WTC11 (cell line): ENCODE results near the gene UGGT2.

Source experiments
- GABPB1 ChIP-seq: sonication (generic); formaldehyde crosslinking; IDR thresholded peaks from 2 replicates; pipeline ENCODE4 v1.8.1; 2023; ENCODE audit warnings: mild to moderate bottlenecking, missing genetic modification reagents
- MYBL2 ChIP-seq: sonication (generic); formaldehyde crosslinking; IDR thresholded peaks from 2 replicates; pipeline ENCODE4 v1.8.1; 2023; ENCODE audit warnings: mild to moderate bottlenecking, moderate library complexity, missing genetic modification reagents
- TF ChIP-seq, protein P1 (sequence below): fragments of 200-600 bp; IDR thresholded peaks from 2 replicates; pipeline ENCODE4 v1.8.0; 2022; ENCODE audit warnings: antibody characterized with exemption
- TF ChIP-seq, protein P2 (sequence below): sonication (generic); formaldehyde crosslinking; IDR thresholded peaks from 2 replicates; pipeline ENCODE4 v1.8.1; 2022; ENCODE audit warnings: mild to moderate bottlenecking, moderate library complexity, missing genetic modification reagents

- TF ChIP-seq, protein P1, sequence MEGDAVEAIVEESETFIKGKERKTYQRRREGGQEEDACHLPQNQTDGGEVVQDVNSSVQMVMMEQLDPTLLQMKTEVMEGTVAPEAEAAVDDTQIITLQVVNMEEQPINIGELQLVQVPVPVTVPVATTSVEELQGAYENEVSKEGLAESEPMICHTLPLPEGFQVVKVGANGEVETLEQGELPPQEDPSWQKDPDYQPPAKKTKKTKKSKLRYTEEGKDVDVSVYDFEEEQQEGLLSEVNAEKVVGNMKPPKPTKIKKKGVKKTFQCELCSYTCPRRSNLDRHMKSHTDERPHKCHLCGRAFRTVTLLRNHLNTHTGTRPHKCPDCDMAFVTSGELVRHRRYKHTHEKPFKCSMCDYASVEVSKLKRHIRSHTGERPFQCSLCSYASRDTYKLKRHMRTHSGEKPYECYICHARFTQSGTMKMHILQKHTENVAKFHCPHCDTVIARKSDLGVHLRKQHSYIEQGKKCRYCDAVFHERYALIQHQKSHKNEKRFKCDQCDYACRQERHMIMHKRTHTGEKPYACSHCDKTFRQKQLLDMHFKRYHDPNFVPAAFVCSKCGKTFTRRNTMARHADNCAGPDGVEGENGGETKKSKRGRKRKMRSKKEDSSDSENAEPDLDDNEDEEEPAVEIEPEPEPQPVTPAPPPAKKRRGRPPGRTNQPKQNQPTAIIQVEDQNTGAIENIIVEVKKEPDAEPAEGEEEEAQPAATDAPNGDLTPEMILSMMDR: no peak
- TF ChIP-seq MYBL2 (CRISPR knock-in tag) (no peak), GABPB1 (CRISPR knock-in tag) (no peak)
- TF ChIP-seq, protein P2, sequence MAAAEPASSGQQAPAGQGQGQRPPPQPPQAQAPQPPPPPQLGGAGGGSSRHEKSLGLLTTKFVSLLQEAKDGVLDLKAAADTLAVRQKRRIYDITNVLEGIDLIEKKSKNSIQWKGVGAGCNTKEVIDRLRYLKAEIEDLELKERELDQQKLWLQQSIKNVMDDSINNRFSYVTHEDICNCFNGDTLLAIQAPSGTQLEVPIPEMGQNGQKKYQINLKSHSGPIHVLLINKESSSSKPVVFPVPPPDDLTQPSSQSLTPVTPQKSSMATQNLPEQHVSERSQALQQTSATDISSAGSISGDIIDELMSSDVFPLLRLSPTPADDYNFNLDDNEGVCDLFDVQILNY (CRISPR knock-in tag): no peak
These were observed 18.3 kb upstream of the UGGT2 start for GRCh38 chr13:96071504-96071903.
